Measurements from ENCODE around the gene TAAR6. TPM values are rescaled to one million over a fixed set of nuclear protein-coding genes. Genes with fewer than 3 reads are reported as not detected.
A peak's percentile ranks its signal among the peaks of the same experiment; 100 is the strongest.

Gene TAAR6
- total and polyA plus RNA-seq, 9 of the 15 experiments (the other 6 are each of a cell fraction or from before 2014, with no cell fraction given) = not detected

DNA sequence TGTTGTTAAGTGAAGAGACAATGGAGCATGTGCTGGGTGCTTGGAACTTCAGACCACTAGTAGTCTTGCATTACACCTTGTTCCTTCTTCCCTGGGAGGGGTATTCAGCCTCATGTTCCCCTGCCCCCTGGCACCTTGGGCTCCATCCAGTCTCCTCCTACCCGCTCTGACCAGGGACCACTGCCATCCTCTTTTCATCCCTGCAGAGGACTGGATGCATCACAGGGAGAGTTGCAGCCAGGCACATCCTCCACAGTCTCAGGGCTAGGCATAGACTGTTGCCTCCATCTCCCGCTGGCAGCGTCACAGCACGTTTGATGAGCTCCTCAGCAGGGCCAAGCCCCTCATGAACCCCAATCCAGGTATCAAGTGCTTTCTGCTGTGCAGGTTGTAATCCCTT, 18.9 kb upstream of the TAAR6 start:
- POLR2A ChIA-PET = interaction anchor here (0.6 kb wide), 1 partner anchor 26 kb away, joined by 3 read pairs; no protein-coding TSS in a partner anchor
- H2AFZ ChIP-seq (ENCODE audit: low read depth, low read length) = no peak overlapping the region
- H4K20me1 ChIP-seq (replicated peaks; ENCODE audit: control insufficient read depth, insufficient read depth, low read length) = no peaks in the 10 kb centered on the region
- FAIRE-seq (no peak), DNase-seq (ENCODE audit: extremely low read depth in 1 of 4, low spot score in 3 of 4) (no peak), ATAC-seq (no peak)
- H3K9me1 ChIP-seq (ENCODE audit: control insufficient read depth, insufficient read depth, low read length) = no peaks in the 10 kb centered on the region
- no TSS peak for BruUV-seq (replicated peaks)
- CTCF ChIA-PET (ENCODE audit: low intra/inter-chr PET ratio) = no interaction called here
- in situ Hi-C loops (cut with MboI) (no loop called here), intact Hi-C loops (cut with micrococcal nuclease) (no loop called here)
- H3K79me2 ChIP-seq (ENCODE audit: control insufficient read depth, insufficient read depth, low read length) = no peaks in the 10 kb centered on the region
- peaks cover 2 to 12% of the 10 kb centered on the region in 2 experiments; a peak in 3 of 5 replicates for H3K27me3 ChIP-seq (ENCODE audit: control insufficient read depth in 2 of 2, insufficient read depth in 2 of 2, low read length in 2 of 2)
- no peak overlapping the region for H3K4me3 ChIP-seq
- no peak overlapping the region for H3K27ac ChIP-seq (ENCODE audit: extremely low read depth, low read depth, low read length)
- 0% methylated on average over 4 of the region's 4 CpGs for WGBS (ENCODE audit: insufficient coverage, low coverage, missing lambda C conversion rate)
- H3K36me3 ChIP-seq (ENCODE audit: control insufficient read depth, insufficient read depth, low read length) = no peaks in the 10 kb centered on the region
- no peaks in the 10 kb centered on the region for H3K9me3 ChIP-seq (replicated peaks; ENCODE audit: control insufficient read depth, insufficient read depth, low read depth, low read length)
- H3K4me1 ChIP-seq (replicated peaks in 1 of 2; ENCODE audit: control insufficient read depth in 2 of 2, insufficient read depth in 2 of 2, low read length in 2 of 2) = no peaks in the 10 kb centered on the region
- H3K9ac ChIP-seq (ENCODE audit: insufficient read depth in 1 of 2, low read depth in 2 of 2, low read length in 2 of 2) = 0 out of 4 replicates have a peak overlapping the region, but pooled peaks of 1 of the 2 experiments have one; percentile 9
- no peak overlapping the region for H3K4me2 ChIP-seq (ENCODE audit: insufficient read depth, low read length)
- TF ChIP-seq, protein P1, sequence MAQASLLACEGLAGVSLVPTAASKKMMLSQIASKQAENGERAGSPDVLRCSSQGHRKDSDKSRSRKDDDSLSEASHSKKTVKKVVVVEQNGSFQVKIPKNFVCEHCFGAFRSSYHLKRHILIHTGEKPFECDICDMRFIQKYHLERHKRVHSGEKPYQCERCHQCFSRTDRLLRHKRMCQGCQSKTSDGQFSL (CRISPR knock-in tag; IDR thresholded peaks at IDR 0.05) = no peak
- TF ChIP-seq, protein P1 (tag; IDR thresholded peaks at IDR 0.05) = no peak
- TF ChIP-seq MEF2A (IDR thresholded peaks at IDR 0.05; ENCODE audit: control insufficient read depth, low read depth, low read length) (no peak), SRSF3 (IDR thresholded peaks at IDR 0.05; ENCODE audit: insufficient read depth, low read length) (no peak), BMI1 (IDR thresholded peaks at IDR 0.05; ENCODE audit: low read length) (no peak), MAFF (IDR thresholded peaks at IDR 0.05; ENCODE audit: low read length) (no peak), PHF8 (IDR thresholded peaks at IDR 0.05; ENCODE audit: borderline replicate concordance, low read length) (no peak), JUNB (CRISPR knock-in tag; conservative IDR thresholded peaks at IDR 0.05) (no peak), ZBTB2 (IDR thresholded peaks at IDR 0.05) (no peak), HMGXB4 (CRISPR knock-in tag; IDR thresholded peaks at IDR 0.05) (no peak), KDM5B (IDR thresholded peaks at IDR 0.05; ENCODE audit: insufficient replicate concordance, low read depth, low read length) (no peak), CBFA2T3 (IDR thresholded peaks at IDR 0.05) (no peak), ZFPM2 (CRISPR knock-in tag; IDR thresholded peaks at IDR 0.05) (no peak), ZNF274 (IDR thresholded peaks at IDR 0.05; ENCODE audit: borderline replicate concordance, low read depth, low read length) (no peak)
- TF ChIP-seq, protein P2, sequence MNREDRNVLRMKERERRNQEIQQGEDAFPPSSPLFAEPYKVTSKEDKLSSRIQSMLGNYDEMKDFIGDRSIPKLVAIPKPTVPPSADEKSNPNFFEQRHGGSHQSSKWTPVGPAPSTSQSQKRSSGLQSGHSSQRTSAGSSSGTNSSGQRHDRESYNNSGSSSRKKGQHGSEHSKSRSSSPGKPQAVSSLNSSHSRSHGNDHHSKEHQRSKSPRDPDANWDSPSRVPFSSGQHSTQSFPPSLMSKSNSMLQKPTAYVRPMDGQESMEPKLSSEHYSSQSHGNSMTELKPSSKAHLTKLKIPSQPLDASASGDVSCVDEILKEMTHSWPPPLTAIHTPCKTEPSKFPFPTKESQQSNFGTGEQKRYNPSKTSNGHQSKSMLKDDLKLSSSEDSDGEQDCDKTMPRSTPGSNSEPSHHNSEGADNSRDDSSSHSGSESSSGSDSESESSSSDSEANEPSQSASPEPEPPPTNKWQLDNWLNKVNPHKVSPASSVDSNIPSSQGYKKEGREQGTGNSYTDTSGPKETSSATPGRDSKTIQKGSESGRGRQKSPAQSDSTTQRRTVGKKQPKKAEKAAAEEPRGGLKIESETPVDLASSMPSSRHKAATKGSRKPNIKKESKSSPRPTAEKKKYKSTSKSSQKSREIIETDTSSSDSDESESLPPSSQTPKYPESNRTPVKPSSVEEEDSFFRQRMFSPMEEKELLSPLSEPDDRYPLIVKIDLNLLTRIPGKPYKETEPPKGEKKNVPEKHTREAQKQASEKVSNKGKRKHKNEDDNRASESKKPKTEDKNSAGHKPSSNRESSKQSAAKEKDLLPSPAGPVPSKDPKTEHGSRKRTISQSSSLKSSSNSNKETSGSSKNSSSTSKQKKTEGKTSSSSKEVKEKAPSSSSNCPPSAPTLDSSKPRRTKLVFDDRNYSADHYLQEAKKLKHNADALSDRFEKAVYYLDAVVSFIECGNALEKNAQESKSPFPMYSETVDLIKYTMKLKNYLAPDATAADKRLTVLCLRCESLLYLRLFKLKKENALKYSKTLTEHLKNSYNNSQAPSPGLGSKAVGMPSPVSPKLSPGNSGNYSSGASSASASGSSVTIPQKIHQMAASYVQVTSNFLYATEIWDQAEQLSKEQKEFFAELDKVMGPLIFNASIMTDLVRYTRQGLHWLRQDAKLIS (CRISPR knock-in tag; IDR thresholded peaks at IDR 0.05) = no peak
